Activated CD8-positive, alpha-beta T cell treated with anti-CD3 and anti-CD28 coated beads for 36 hours (primary cell): ENCODE results near the gene TNS1. TPM values are rescaled to one million over a fixed set of nuclear protein-coding genes. Genes with fewer than 3 reads are reported as not detected.

Source experiments
- ATAC-seq: fragments of 200-7000 bp; cut with Tn5 transposase; one replicate; pipeline ENCODE4 v1.10.0; 2021; ENCODE audit warnings: mild to moderate bottlenecking, moderate library complexity
- CTCF ChIA-PET: fragments of 350-600 bp; sonication (Branson Sonifier 250); formaldehyde crosslinking; loops from one replicate; lab custom pipeline; 2021; ENCODE audit warnings: antibody characterized with exemption; lab: Charles Lee
- POLR2A ChIA-PET: fragments of 350-600 bp; sonication (Branson Sonifier 250); formaldehyde crosslinking; loops from one replicate; lab custom pipeline; 2021; ENCODE audit warnings: antibody characterized with exemption; lab: Charles Lee
- DNase-seq: peaks from one replicate; pipeline ENCODE4 v3.0.0-alpha.2; 2020
- H3K27ac Mint-ChIP-seq: one replicate; pipeline ENCODE4 v1.8.0; 2021; ENCODE audit warnings: mild to moderate bottlenecking, mixed read lengths
- H3K27me3 Mint-ChIP-seq: one replicate; pipeline ENCODE4 v1.8.0; 2021; ENCODE audit warnings: mixed read lengths
- H3K36me3 Mint-ChIP-seq: one replicate; pipeline ENCODE4 v1.8.0; 2021; ENCODE audit warnings: low read depth, mixed read lengths
- H3K4me1 Mint-ChIP-seq: one replicate; pipeline ENCODE4 v1.8.0; 2021; ENCODE audit warnings: low read depth, mixed read lengths
- H3K4me3 Mint-ChIP-seq: one replicate; pipeline ENCODE4 v1.8.0; 2021; ENCODE audit warnings: mild to moderate bottlenecking, moderate library complexity, mixed read lengths
- H3K9me3 Mint-ChIP-seq: one replicate; pipeline ENCODE4 v1.8.0; 2021; ENCODE audit warnings: mixed read lengths
- CTCF ChIP-seq: fragments of 200-600 bp; IDR thresholded peaks from one replicate; pipeline ENCODE4 v1.8.0; 2022; ENCODE audit warnings: antibody characterized with exemption, mild to moderate bottlenecking
- intact Hi-C: fragments of 100-400 bp; cut with micrococcal nuclease; formaldehyde crosslinking; loops from one replicate; pipeline ENCODE4 v1.10.0; 2022
- total RNA-seq, 2 experiments: library from RNA; stranded (reverse); gene quantifications; one replicate each; pipeline ENCODE4 v1.2.3, GENCODE V29; 2021

The TNS1 gene
- total RNA-seq, 2 experiments from 2014 or later = 1.8 to 2.0 TPM

GRCh38 chr2:217976301-217976700 lies 26.5 kb downstream of the TNS1 start:
- H3K4me3 Mint-ChIP-seq = no peak overlapping the region
- no peaks in the 10 kb centered on the region for H3K9me3 Mint-ChIP-seq
- intact Hi-C loops = no loop called here
- CTCF ChIA-PET = no interaction called here
- no peak for TF ChIP-seq CTCF
- ATAC-seq = no peak
- H3K36me3 Mint-ChIP-seq = no peaks in the 10 kb centered on the region
- H3K27me3 Mint-ChIP-seq = peaks cover 1% of the 10 kb centered on the region
- H3K27ac Mint-ChIP-seq = no peak overlapping the region
- H3K4me1 Mint-ChIP-seq = no peaks in the 10 kb centered on the region
- POLR2A ChIA-PET = no interaction called here
- no peak for DNase-seq

GRCh38 chr2:217975626-217976025 lies 27.2 kb downstream of the TNS1 start:
- Mint-ChIP-seq H3K4me1 (no peaks in the 10 kb centered on the region), H3K27ac (no peak overlapping the region), H3K27me3 (peaks cover 1% of the 10 kb centered on the region), H3K4me3 (no peak overlapping the region), H3K9me3 (no peaks in the 10 kb centered on the region), H3K36me3 (no peaks in the 10 kb centered on the region)
- intact Hi-C loops = no loop called here
- ATAC-seq = no peak
- ChIA-PET POLR2A (interaction anchor here (0.7 kb wide), 1 partner anchor 280 kb away, joined by 4 read pairs; no protein-coding TSS in a partner anchor), CTCF (interaction anchor here (2.7 kb wide), 1 partner anchor 18 kb away, joined by 10 read pairs; no protein-coding TSS in a partner anchor)
- TF ChIP-seq CTCF = no peak
- DNase-seq = no peak

- ChIA-PET POLR2A (no interaction called here), CTCF (interaction anchor here (1.0 to 2.7 kb wide), 3 partner anchors 12 to 88 kb away, joined by 3 to 10 read pairs (median 5); no protein-coding TSS in a partner anchor)
- H3K27me3 Mint-ChIP-seq = peaks cover 1% of the 10 kb centered on the region
- H3K9me3 Mint-ChIP-seq = no peaks in the 10 kb centered on the region
- no peak for TF ChIP-seq CTCF
- no peaks in the 10 kb centered on the region for H3K4me1 Mint-ChIP-seq
- no peaks in the 10 kb centered on the region for H3K36me3 Mint-ChIP-seq
- H3K27ac Mint-ChIP-seq = no peak overlapping the region
- no peak for DNase-seq
- no peak overlapping the region for H3K4me3 Mint-ChIP-seq
- ATAC-seq = no peak
- intact Hi-C loops = no loop called here
Measured at GRCh38 chr2:217974389-217975005, 28.3 kb downstream of the TNS1 start.

GRCh38 chr2:217973008-217973787 lies 29.6 kb downstream of the TNS1 start:
- DNase-seq = no peak
- CTCF ChIA-PET = interaction anchor here (2.7 kb wide), 1 partner anchor 21 kb away, joined by 10 read pairs; no protein-coding TSS in a partner anchor
- POLR2A ChIA-PET = no interaction called here
- no peak for ATAC-seq
- H3K4me1 Mint-ChIP-seq = no peaks in the 10 kb centered on the region
- no peaks in the 10 kb centered on the region for H3K9me3 Mint-ChIP-seq
- no peak overlapping the region for H3K4me3 Mint-ChIP-seq
- no peak overlapping the region for H3K27ac Mint-ChIP-seq
- no peak for TF ChIP-seq CTCF
- H3K36me3 Mint-ChIP-seq = no peaks in the 10 kb centered on the region
- intact Hi-C loops = no loop called here
- H3K27me3 Mint-ChIP-seq = no peaks in the 10 kb centered on the region

- no peak overlapping the region for H3K27ac Mint-ChIP-seq
- H3K27me3 Mint-ChIP-seq = no peaks in the 10 kb centered on the region
- H3K9me3 Mint-ChIP-seq = no peaks in the 10 kb centered on the region
- H3K4me3 Mint-ChIP-seq = no peak overlapping the region
- ChIA-PET POLR2A (no interaction called here), CTCF (interaction anchor here (0.9 to 2.0 kb wide), 3 partner anchors 14 to 187 kb away, joined by 3 to 8 read pairs (median 4); no protein-coding TSS in a partner anchor)
- TF ChIP-seq CTCF = no peak
- DNase-seq = no peak
- intact Hi-C loops = no loop called here
- H3K36me3 Mint-ChIP-seq = no peaks in the 10 kb centered on the region
- no peaks in the 10 kb centered on the region for H3K4me1 Mint-ChIP-seq
- ATAC-seq = no peak
Measured at GRCh38 chr2:217972490-217972889, 30.3 kb downstream of the TNS1 start.
